GM23338 (cell line): ENCODE results near the gene MKLN1.

Experiments used
- CREB1 ChIP-seq: fragments of 250-450 bp; sonication (Bioruptor Pico); IDR thresholded peaks from 2 replicates; pipeline ENCODE4 v1.5.0; 2020; ENCODE audit warnings: low read depth, mild to moderate bottlenecking, moderate library complexity
- EZH2 ChIP-seq: fragments of 200-600 bp; sonication (generic); IDR thresholded peaks from one replicate; pipeline ENCODE4 v1.8.0; 2017; ENCODE audit warnings: antibody characterized with exemption, mild to moderate bottlenecking, low read depth; ENCODE audit not compliant: unreplicated experiment
- EZH2phosphoT487 ChIP-seq: fragments of 200-600 bp; sonication (generic); IDR thresholded peaks from one replicate; pipeline ENCODE4 v1.8.1; 2018; ENCODE audit warnings: antibody characterized with exemption; ENCODE audit not compliant: unreplicated experiment
- JUNB ChIP-seq: IDR thresholded peaks from one replicate; pipeline ENCODE4 v1.6.1; 2016; ENCODE audit warnings: antibody characterized with exemption; ENCODE audit not compliant: unreplicated experiment
- POLR2AphosphoS5 ChIP-seq: IDR thresholded peaks from 2 replicates; pipeline ENCODE4 v1.6.1; 2016; ENCODE audit warnings: antibody characterized with exemption, low read depth
- TF ChIP-seq, protein P1 (sequence below), 2 experiments: fragments of 200-600 bp in 1 of 2; sonication (generic) in 1 of 2; conservative IDR thresholded peaks; 2 replicates each; pipeline versions ENCODE4 v1.5.1 to v1.6.1; 2016 to 2017; ENCODE audit warnings: antibody characterized with exemption in 2 of 2, low read depth in 2 of 2, mild to moderate bottlenecking in 2 of 2, moderate library complexity in 1 of 2

DNA sequence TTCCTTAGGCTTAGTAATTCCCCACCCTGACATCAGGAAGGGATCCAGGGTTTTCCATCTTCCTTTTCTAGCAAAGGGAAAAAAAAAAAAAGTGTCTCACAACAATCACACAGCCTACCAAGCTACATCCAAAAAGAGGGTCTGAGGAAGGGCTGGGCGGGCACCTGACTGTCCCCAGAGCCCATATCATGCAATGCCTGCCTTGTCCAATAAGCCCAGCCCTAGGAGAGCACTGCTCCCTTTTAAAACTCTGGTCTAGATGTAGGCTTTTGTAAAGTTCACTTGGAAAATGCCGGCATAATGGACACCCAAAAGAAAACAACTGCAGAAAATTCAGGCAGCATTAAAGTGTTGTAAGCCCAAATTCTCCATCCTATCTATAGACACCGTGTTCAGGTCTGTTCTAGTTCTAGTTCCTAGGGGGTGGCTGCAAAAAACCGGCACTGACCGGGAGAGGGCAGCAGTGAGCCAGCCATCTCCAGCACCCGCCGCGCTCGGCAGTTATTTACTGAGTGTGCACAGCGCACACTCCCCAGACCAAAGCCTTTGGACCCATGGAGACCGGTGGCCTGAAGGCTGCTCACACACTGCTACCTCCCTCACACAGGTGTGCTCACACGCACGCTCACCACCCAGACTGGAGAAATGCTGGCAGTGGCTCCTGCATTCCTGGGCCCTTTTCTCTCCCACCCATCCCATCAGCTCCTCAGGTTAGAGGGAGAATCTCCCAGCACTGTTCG is 180.1 kb downstream of the MKLN1 start:
- TF ChIP-seq, protein P1, sequence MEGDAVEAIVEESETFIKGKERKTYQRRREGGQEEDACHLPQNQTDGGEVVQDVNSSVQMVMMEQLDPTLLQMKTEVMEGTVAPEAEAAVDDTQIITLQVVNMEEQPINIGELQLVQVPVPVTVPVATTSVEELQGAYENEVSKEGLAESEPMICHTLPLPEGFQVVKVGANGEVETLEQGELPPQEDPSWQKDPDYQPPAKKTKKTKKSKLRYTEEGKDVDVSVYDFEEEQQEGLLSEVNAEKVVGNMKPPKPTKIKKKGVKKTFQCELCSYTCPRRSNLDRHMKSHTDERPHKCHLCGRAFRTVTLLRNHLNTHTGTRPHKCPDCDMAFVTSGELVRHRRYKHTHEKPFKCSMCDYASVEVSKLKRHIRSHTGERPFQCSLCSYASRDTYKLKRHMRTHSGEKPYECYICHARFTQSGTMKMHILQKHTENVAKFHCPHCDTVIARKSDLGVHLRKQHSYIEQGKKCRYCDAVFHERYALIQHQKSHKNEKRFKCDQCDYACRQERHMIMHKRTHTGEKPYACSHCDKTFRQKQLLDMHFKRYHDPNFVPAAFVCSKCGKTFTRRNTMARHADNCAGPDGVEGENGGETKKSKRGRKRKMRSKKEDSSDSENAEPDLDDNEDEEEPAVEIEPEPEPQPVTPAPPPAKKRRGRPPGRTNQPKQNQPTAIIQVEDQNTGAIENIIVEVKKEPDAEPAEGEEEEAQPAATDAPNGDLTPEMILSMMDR (conservative IDR thresholded peaks at IDR 0.05; ENCODE audit: low read depth in 2 of 2): peak; percentile 73 to 77
- TF ChIP-seq EZH2 (no peak), EZH2phosphoT487 (no peak), CREB1 (CRISPR knock-in tag) (no peak), POLR2AphosphoS5 (no peak), JUNB (no peak)
